HG03064 (cell line): ENCODE measurements around the gene AP3B1.
"Not testable (repeated sequence)": the region's sequence is repeated elsewhere in the genome, so short reads cannot be mapped to it uniquely, and the experiment has no call there.

Experiments
- ATAC-seq: cut with Tn5 transposase; IDR thresholded peaks from one replicate; pipeline ENCODE4 v1.9.1; 2021; ENCODE audit warnings: low read depth; ENCODE audit not compliant: unreplicated experiment

Gene AP3B1

GRCh38 chr5:78178356-78178755 lies 116.1 kb downstream of the AP3B1 start:
- no peak for ATAC-seq

GRCh38 chr5:78170335-78170734 lies 124.2 kb downstream of the AP3B1 start:
- ATAC-seq = not testable (repeated sequence)

GRCh38 chr5:78162253-78162862 lies 132.1 kb downstream of the AP3B1 start:
- no peak for ATAC-seq

GRCh38 chr5:78157001-78157400 lies 137.5 kb downstream of the AP3B1 start:
- no peak for ATAC-seq

GRCh38 chr5:78151594-78152271 lies 142.8 kb downstream of the AP3B1 start:
- no peak for ATAC-seq

- ATAC-seq = no peak
Observed at GRCh38 chr5:78137290-78137689, 157.2 kb downstream of the AP3B1 start.

GRCh38 chr5:78133423-78133822 lies 161.1 kb downstream of the AP3B1 start:
- ATAC-seq = no peak

- no peak for ATAC-seq
Observed at GRCh38 chr5:78132507-78132906, 162.0 kb downstream of the AP3B1 start.

GRCh38 chr5:78129597-78129996 lies 164.9 kb downstream of the AP3B1 start:
- ATAC-seq = no peak

GRCh38 chr5:78127875-78128274 lies 166.6 kb downstream of the AP3B1 start:
- ATAC-seq = no peak

GRCh38 chr5:78126536-78126935 lies 168.0 kb downstream of the AP3B1 start:
- ATAC-seq = no peak

GRCh38 chr5:78116167-78116566 lies 178.3 kb downstream of the AP3B1 start:
- ATAC-seq = no peak

GRCh38 chr5:78113689-78114264 lies 180.7 kb downstream of the AP3B1 start:
- ATAC-seq = no peak

- no peak for ATAC-seq
Observed at GRCh38 chr5:78112931-78113330, 181.6 kb downstream of the AP3B1 start.

- ATAC-seq = no peak
Observed at GRCh38 chr5:78109891-78110324, 184.6 kb downstream of the AP3B1 start.

GRCh38 chr5:78108564-78108963 lies 185.9 kb downstream of the AP3B1 start:
- ATAC-seq = no peak

- no peak for ATAC-seq
Observed at GRCh38 chr5:78103232-78103918, 191.1 kb downstream of the AP3B1 start.

- no peak for ATAC-seq
Observed at GRCh38 chr5:78102500-78102899, 192.0 kb downstream of the AP3B1 start.

GRCh38 chr5:78095125-78095524 lies 199.4 kb downstream of the AP3B1 start:
- ATAC-seq = no peak

GRCh38 chr5:78090002-78090401 lies 204.5 kb downstream of the AP3B1 start:
- ATAC-seq = no peak

GRCh38 chr5:78078858-78079257 lies 215.6 kb downstream of the AP3B1 start:
- ATAC-seq = no peak
